Nucleus accumbens (tissue), 56 donors: ENCODE data around the gene TGFB1I1.
"Not testable (repeated sequence)": the region's sequence is repeated elsewhere in the genome, so short reads cannot be mapped to it uniquely, and the experiment has no call there.

ENCODE experiments used
- DNase-seq, 56 donors: peaks; one replicate each; lab custom pipeline; 2025; lab: John Stamatoyannopoulos, UW

TGFB1I1 gene

GRCh38 chr16:31484491-31485171 is 12.7 kb downstream of the TGFB1I1 start:
- DNase-seq: no peak

- DNase-seq: no peak
These were observed 13.6 kb downstream of the TGFB1I1 start for GRCh38 chr16:31485571-31485970.

- DNase-seq: no peak
These were observed 14.1 kb downstream of the TGFB1I1 start for GRCh38 chr16:31486045-31486444.

- no peak for DNase-seq
These were observed 15.2 kb downstream of the TGFB1I1 start for GRCh38 chr16:31487071-31487719.

- peak in 12 of 56 donors; percentile 5 to 67 (median 33) for DNase-seq
These were observed 15.9 kb downstream of the TGFB1I1 start for GRCh38 chr16:31487720-31488467.

- no peak for DNase-seq
These were observed 16.7 kb downstream of the TGFB1I1 start for GRCh38 chr16:31488468-31489297.

- DNase-seq: no peak
These were observed 17.3 kb downstream of the TGFB1I1 start for GRCh38 chr16:31489298-31489564.

GRCh38 chr16:31489616-31490584 is 17.9 kb downstream of the TGFB1I1 start:
- peak in 1 of 56 donors; percentile 4 for DNase-seq

GRCh38 chr16:31491778-31492418 is 19.9 kb downstream of the TGFB1I1 start:
- DNase-seq: no peak

- DNase-seq: no peak
These were observed 21.7 kb downstream of the TGFB1I1 start for GRCh38 chr16:31493506-31494125.

GRCh38 chr16:31496670-31497069 is 24.7 kb downstream of the TGFB1I1 start:
- DNase-seq: no peak

- no peak for DNase-seq
These were observed 26.5 kb downstream of the TGFB1I1 start for GRCh38 chr16:31498493-31498892.

GRCh38 chr16:31499928-31500327 is 28.0 kb downstream of the TGFB1I1 start:
- DNase-seq: no peak

GRCh38 chr16:31501226-31501965 is 29.4 kb downstream of the TGFB1I1 start:
- no peak for DNase-seq

GRCh38 chr16:31501966-31502348 is 30.0 kb downstream of the TGFB1I1 start:
- no peak for DNase-seq

- no peak for DNase-seq
These were observed 31.0 kb downstream of the TGFB1I1 start for GRCh38 chr16:31502981-31503380.

GRCh38 chr16:31503555-31503954 is 31.6 kb downstream of the TGFB1I1 start:
- not testable (repeated sequence) for DNase-seq

GRCh38 chr16:31504159-31504558 is 32.2 kb downstream of the TGFB1I1 start:
- DNase-seq: no peak
